Immature natural killer cell (primary cell): ENCODE data around the gene IL31RA. TPM values are rescaled to one million over a fixed set of nuclear protein-coding genes. Genes with fewer than 3 reads are reported as not detected.

Experiments
- DNase-seq, 3 donors: peaks; one replicate each; pipeline ENCODE4 v3.0.0; 2022; ENCODE audit warnings: mixed read lengths in 1 of 3
- H3K27ac Mint-ChIP-seq, 6 donors: one replicate each; pipeline ENCODE4 v1.8.0; 2020; ENCODE audit warnings: mixed read lengths in 6 of 6, mild to moderate bottlenecking in 5 of 6, inconsistent platforms in 4 of 6, moderate library complexity in 3 of 6
- H3K27me3 Mint-ChIP-seq, 3 donors: one replicate each; pipeline ENCODE4 v1.8.0; 2020 to 2021; ENCODE audit warnings: low read depth in 3 of 3, mild to moderate bottlenecking in 3 of 3, mixed read lengths in 3 of 3, moderate library complexity in 3 of 3, inconsistent platforms in 1 of 3
- H3K36me3 Mint-ChIP-seq, 3 donors: one replicate each; pipeline ENCODE4 v1.8.0; 2020; ENCODE audit warnings: mixed read lengths in 3 of 3, inconsistent platforms in 2 of 3, mild to moderate bottlenecking in 2 of 3
- H3K4me1 Mint-ChIP-seq, 2 donors: one replicate each; pipeline ENCODE4 v1.8.0; 2020; ENCODE audit warnings: inconsistent platforms in 2 of 2, mild to moderate bottlenecking in 2 of 2, mixed read lengths in 2 of 2, moderate library complexity in 1 of 2
- H3K4me3 Mint-ChIP-seq, 5 donors: one replicate each; pipeline ENCODE4 v1.8.0; 2020; ENCODE audit warnings: mild to moderate bottlenecking in 5 of 5, mixed read lengths in 5 of 5, inconsistent platforms in 3 of 5, moderate library complexity in 3 of 5
- H3K9me3 Mint-ChIP-seq, 6 donors: one replicate each; pipeline ENCODE4 v1.8.0; 2020; ENCODE audit warnings: mild to moderate bottlenecking in 6 of 6, mixed read lengths in 6 of 6, inconsistent platforms in 4 of 6, moderate library complexity in 3 of 6
- polyA plus RNA-seq, 3 donors: library from polyadenylated mRNA; unstranded; fragments of 300-500 nt; fragmentation: Illumina TruSeq; gene quantifications; one replicate each; pipeline ENCODE4 v1.2.3, GENCODE V29; 2021

Gene IL31RA
- polyA plus RNA-seq, 3 donors from 2014 or later: not detected

GRCh38 chr5:55916986-55917385 lies 65.8 kb downstream of the IL31RA start:
- H3K36me3 Mint-ChIP-seq: no peaks in the 10 kb centered on the region
- H3K27me3 Mint-ChIP-seq: peaks cover 0 to 4% (median 3%) of the 10 kb centered on the region in 3 donors
- DNase-seq: no peak
- H3K27ac Mint-ChIP-seq: no peak overlapping the region
- H3K4me1 Mint-ChIP-seq: peaks cover 0 to 5% of the 10 kb centered on the region in 2 donors
- no peak overlapping the region for H3K4me3 Mint-ChIP-seq
- H3K9me3 Mint-ChIP-seq: no peaks in the 10 kb centered on the region

DNA sequence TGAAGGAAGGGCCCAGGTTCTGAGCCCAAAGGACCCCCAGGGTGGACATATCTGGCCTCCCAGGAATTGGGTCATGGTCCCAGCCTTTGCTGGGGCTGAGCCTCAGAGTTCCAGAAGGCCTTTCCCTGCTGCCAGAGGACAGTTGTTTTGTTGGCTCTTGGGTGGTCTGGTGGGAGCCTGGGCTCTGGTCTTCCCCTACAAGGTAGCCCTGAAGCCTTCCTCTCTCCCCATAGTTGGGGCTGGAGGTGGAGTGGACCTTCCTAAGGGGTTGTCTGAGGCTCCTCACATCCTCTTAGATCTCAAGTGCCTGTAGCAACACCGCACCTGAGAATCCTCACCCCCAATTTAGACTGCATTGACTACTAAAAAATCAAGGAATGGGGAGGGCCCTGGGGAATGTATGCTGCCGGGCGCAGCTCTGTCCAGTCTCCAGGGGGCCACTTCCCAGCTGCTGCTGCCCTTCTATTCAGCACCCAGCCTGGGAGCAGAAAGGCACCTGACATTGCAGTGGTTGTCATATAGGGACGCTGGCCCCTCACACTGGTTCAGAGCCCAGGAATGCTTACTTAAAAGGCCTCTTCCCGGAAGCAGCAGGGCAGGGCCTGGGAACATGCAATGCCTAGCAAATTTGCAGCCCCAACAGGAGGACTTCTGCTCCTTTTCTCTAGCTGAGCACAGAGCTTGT lies 66.4 kb downstream of the IL31RA start:
- DNase-seq: no peak
- no peak overlapping the region for H3K27ac Mint-ChIP-seq
- H3K4me3 Mint-ChIP-seq: no peak overlapping the region
- H3K36me3 Mint-ChIP-seq: no peaks in the 10 kb centered on the region
- H3K4me1 Mint-ChIP-seq: peaks cover 0 to 5% of the 10 kb centered on the region in 2 donors
- no peaks in the 10 kb centered on the region for H3K9me3 Mint-ChIP-seq
- peaks cover 0 to 4% (median 2%) of the 10 kb centered on the region in 3 donors for H3K27me3 Mint-ChIP-seq

GRCh38 chr5:55918087-55919035 lies 67.2 kb downstream of the IL31RA start:
- H3K9me3 Mint-ChIP-seq: no peaks in the 10 kb centered on the region
- peaks cover 0 to under 1% (median 0%) of the 10 kb centered on the region in 3 donors for H3K36me3 Mint-ChIP-seq
- peaks cover 0 to 4% (median 2%) of the 10 kb centered on the region in 3 donors for H3K27me3 Mint-ChIP-seq
- peaks cover 6 to 9% of the 10 kb centered on the region in 2 donors for H3K4me1 Mint-ChIP-seq
- H3K4me3 Mint-ChIP-seq: no peak overlapping the region
- H3K27ac Mint-ChIP-seq: no peak overlapping the region
- DNase-seq: no peak

DNA sequence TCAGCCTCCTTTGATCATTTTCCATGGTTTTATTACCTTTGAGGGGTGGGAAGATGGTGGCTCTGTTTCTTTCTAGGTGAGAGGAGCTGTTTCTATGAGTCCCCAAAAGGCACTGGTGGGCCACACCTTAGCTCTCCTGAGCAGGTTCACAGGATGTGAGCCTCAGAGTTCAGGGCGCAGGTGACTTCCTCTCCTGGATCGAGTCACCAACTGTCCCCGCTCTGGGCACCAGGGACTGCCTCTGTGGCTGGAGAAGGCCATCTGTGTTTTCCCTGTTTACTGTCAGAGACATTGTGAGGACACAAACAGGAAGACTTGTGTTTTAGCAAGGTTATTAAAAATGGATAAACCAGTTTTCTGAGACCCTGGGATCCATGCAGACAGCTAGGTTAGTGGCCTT lies 68.5 kb downstream of the IL31RA start:
- no peak for DNase-seq
- Mint-ChIP-seq H3K36me3 (peaks cover 0 to 3% (median 0%) of the 10 kb centered on the region in 3 donors), H3K4me3 (no peak overlapping the region), H3K4me1 (peaks cover 11 to 16% of the 10 kb centered on the region in 2 donors), H3K9me3 (no peaks in the 10 kb centered on the region), H3K27me3 (peaks cover 0 to 10% (median 5%) of the 10 kb centered on the region in 3 donors), H3K27ac (no peak overlapping the region)

DNA sequence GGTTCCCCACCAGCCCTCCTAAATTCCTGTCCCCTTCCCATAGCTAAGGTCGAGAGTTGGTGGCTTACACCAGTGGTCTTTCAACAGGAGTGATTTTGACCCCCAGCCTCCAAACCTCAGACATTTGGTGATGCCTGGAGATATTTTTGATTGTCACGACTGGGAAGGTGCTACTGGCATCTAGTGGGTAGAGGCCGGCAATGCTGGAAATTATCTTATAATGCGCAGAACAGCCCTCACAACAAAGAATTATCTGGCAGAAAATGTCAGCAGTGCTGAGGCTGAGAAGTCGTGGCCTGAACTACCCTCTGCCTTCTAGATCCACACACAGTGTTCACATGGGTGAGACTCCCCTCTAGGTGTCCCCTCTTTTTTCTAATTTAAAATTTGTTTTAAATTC lies 69.6 kb downstream of the IL31RA start:
- Mint-ChIP-seq H3K36me3 (peaks cover 0 to 3% (median 0%) of the 10 kb centered on the region in 3 donors), H3K4me1 (peaks cover 11 to 16% of the 10 kb centered on the region in 2 donors), H3K27me3 (peaks cover 0 to 10% (median 7%) of the 10 kb centered on the region in 3 donors), H3K9me3 (no peaks in the 10 kb centered on the region), H3K4me3 (no peak overlapping the region), H3K27ac (no peak overlapping the region)
- DNase-seq: no peak

- peaks cover 11 to 16% of the 10 kb centered on the region in 2 donors for H3K4me1 Mint-ChIP-seq
- peaks cover 0 to 3% (median 0%) of the 10 kb centered on the region in 3 donors for H3K36me3 Mint-ChIP-seq
- H3K27ac Mint-ChIP-seq: no peak overlapping the region
- peaks cover 0 to 10% (median 7%) of the 10 kb centered on the region in 3 donors for H3K27me3 Mint-ChIP-seq
- no peaks in the 10 kb centered on the region for H3K9me3 Mint-ChIP-seq
- DNase-seq: no peak
- H3K4me3 Mint-ChIP-seq: no peak overlapping the region
Observed at GRCh38 chr5:55921617-55922016, 70.5 kb downstream of the IL31RA start.

DNA sequence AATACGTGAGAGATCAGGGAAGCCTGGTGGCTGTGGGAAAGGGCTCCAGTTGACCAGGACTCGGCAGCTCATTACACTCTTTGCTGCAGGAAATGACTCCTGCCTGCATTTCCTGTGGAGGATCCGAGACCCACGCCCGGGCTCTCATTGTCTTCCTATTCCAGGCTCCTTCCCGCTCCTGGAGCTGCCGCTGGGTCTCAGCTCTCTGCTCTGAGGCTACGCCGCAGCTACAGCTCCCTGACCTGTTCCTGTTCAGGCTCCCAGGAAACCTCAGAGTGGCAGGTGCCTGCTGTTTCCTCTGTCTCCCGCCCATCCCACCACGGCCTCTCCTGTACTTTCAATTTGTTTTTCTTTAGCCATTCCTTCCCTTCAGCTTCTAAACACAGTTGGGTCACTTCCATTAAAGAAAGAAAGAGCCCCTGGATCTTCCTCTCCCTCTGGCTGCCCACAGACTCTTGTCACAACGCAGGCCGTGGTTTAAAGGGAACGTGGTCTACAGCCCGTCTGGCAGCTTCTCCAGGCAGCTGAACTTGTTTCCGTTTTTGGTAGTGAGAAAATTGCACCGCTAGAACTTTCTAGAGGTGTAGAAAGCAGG lies 72.1 kb downstream of the IL31RA start:
- H3K4me1 Mint-ChIP-seq: peaks cover 11 to 16% of the 10 kb centered on the region in 2 donors
- H3K36me3 Mint-ChIP-seq: peaks cover 0 to 3% (median 0%) of the 10 kb centered on the region in 3 donors
- peak; percentile 20 to 34 (median 34) for DNase-seq
- H3K27me3 Mint-ChIP-seq: peaks cover 0 to 10% (median 9%) of the 10 kb centered on the region in 3 donors
- no peaks in the 10 kb centered on the region for H3K9me3 Mint-ChIP-seq
- H3K27ac Mint-ChIP-seq: peak overlapping the region in 4 of 6 donors; percentile 8 to 89 (median 56)
- peak overlapping the region; percentile 85 to 97 (median 92) for H3K4me3 Mint-ChIP-seq

GRCh38 chr5:55923865-55924500 lies 72.8 kb downstream of the IL31RA start:
- DNase-seq: no peak
- H3K4me3 Mint-ChIP-seq: peak overlapping the region; percentile 85 to 97 (median 92)
- no peaks in the 10 kb centered on the region for H3K9me3 Mint-ChIP-seq
- H3K27ac Mint-ChIP-seq: peak overlapping the region in 2 of 6 donors; percentile 78 to 89
- H3K27me3 Mint-ChIP-seq: peaks cover 0 to 10% (median 9%) of the 10 kb centered on the region in 3 donors
- H3K4me1 Mint-ChIP-seq: peaks cover 11 to 16% of the 10 kb centered on the region in 2 donors
- peaks cover 0 to 3% (median 0%) of the 10 kb centered on the region in 3 donors for H3K36me3 Mint-ChIP-seq

- peak overlapping the region in 3 of 5 donors; percentile 21 to 49 (median 38) for H3K4me3 Mint-ChIP-seq
- H3K36me3 Mint-ChIP-seq: peaks cover 0 to 3% (median 0%) of the 10 kb centered on the region in 3 donors
- DNase-seq: no peak
Observed at GRCh38 chr5:55924744-55925143, 73.6 kb downstream of the IL31RA start.

DNA sequence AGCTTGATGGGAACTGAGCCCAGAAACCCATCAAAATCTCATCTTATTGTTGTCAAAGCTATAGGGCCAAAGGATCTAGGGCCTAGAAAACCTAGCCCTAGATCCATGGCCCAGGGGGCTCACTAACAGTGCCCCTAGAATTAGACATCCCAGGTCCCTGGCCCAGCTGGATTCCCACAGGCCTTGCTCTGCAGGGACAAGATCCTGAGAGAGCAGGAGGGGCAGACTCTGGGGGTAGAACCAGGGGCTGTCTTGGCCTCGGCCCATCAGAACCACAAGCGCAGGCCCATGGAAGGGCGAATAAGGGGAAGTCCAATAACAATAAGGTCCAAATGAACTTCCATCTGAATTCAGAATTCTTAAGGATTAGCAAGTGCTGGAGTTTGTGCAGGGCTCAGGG lies 74.0 kb downstream of the IL31RA start:
- no peaks in the 10 kb centered on the region for H3K9me3 Mint-ChIP-seq
- H3K27me3 Mint-ChIP-seq: peaks cover 0 to 7% (median 6%) of the 10 kb centered on the region in 3 donors
- H3K36me3 Mint-ChIP-seq: peaks cover 0 to 3% (median 0%) of the 10 kb centered on the region in 3 donors
- H3K27ac Mint-ChIP-seq: no peak overlapping the region
- DNase-seq: no peak
- H3K4me3 Mint-ChIP-seq: no peak overlapping the region
- H3K4me1 Mint-ChIP-seq: peaks cover 11% of the 10 kb centered on the region in 2 donors

More at GRCh38 chr5:55924744-55925143, 73.6 kb downstream of the IL31RA start:
- no peak overlapping the region for H3K27ac Mint-ChIP-seq
- H3K9me3 Mint-ChIP-seq: no peaks in the 10 kb centered on the region
- peaks cover 11% of the 10 kb centered on the region in 2 donors for H3K4me1 Mint-ChIP-seq
- H3K27me3 Mint-ChIP-seq: peaks cover 0 to 9% (median 8%) of the 10 kb centered on the region in 3 donors

- H3K4me1 Mint-ChIP-seq: peaks cover 11% of the 10 kb centered on the region in 2 donors
- H3K36me3 Mint-ChIP-seq: peaks cover 0 to 3% (median 0%) of the 10 kb centered on the region in 3 donors
- H3K4me3 Mint-ChIP-seq: no peak overlapping the region
- no peaks in the 10 kb centered on the region for H3K9me3 Mint-ChIP-seq
- peaks cover 0 to 7% (median 6%) of the 10 kb centered on the region in 3 donors for H3K27me3 Mint-ChIP-seq
- DNase-seq: no peak
- H3K27ac Mint-ChIP-seq: no peak overlapping the region
Observed at GRCh38 chr5:55925712-55926111, 74.6 kb downstream of the IL31RA start.

DNA sequence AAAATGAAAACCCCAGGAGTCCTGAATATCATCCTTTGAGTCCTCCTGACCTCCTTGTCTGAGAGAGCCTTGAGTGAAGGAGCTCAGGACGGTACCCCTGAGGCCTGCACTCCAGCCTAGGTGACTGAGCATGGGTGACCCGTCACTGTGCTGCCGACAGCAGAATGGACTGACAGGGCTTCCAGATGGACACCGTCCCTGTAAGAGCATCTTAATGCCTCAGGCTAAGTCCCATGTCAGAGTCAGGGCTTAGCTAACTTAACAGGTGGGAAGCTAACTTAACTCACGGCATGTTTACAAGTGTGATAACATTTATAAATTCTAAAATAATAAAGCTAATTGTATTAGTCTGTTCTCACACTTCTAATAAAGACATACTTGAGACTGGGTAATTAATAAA lies 75.3 kb downstream of the IL31RA start:
- H3K27me3 Mint-ChIP-seq: peaks cover 0 to 7% (median 6%) of the 10 kb centered on the region in 3 donors
- H3K4me3 Mint-ChIP-seq: no peak overlapping the region
- DNase-seq: no peak
- no peak overlapping the region for H3K27ac Mint-ChIP-seq
- peaks cover 11% of the 10 kb centered on the region in 2 donors for H3K4me1 Mint-ChIP-seq
- no peaks in the 10 kb centered on the region for H3K9me3 Mint-ChIP-seq
- peaks cover 0 to 3% (median 0%) of the 10 kb centered on the region in 3 donors for H3K36me3 Mint-ChIP-seq
